ENCODE data around the gene LINGO3. TPM values are rescaled to one million over a fixed set of nuclear protein-coding genes. Genes with fewer than 3 reads are reported as not detected.

Gene LINGO3
- total RNA-seq, 1 donor from 2014 or later, result 0.60 TPM

GRCh38 chr19:2274931-2275535, 32.9 kb downstream of the LINGO3 start:
- TF ChIP-seq CTCF (IDR thresholded peaks at IDR 0.05; ENCODE audit: unreplicated experiment), result peak; percentile 35
- peak in 1 of 2 experiments; percentile 57 for DNase-seq (ENCODE audit: low spot score in 2 of 2, unreplicated experiment in 2 of 2)
- no peaks in the 10 kb centered on the region for H3K9me3 Mint-ChIP-seq
- peaks cover 13% of the 10 kb centered on the region for H3K36me3 Mint-ChIP-seq
- no peak overlapping the region for H3K4me3 Mint-ChIP-seq
- peaks cover 22% of the 10 kb centered on the region for H3K4me1 Mint-ChIP-seq
- peak overlapping the region; percentile 59 for H3K27ac Mint-ChIP-seq
- H3K27me3 Mint-ChIP-seq (ENCODE audit: low read depth), result no peaks in the 10 kb centered on the region

- no peaks in the 10 kb centered on the region for H3K27me3 Mint-ChIP-seq (ENCODE audit: low read depth)
- no peak for DNase-seq (ENCODE audit: low spot score in 2 of 2, unreplicated experiment in 2 of 2)
- peak overlapping the region; percentile 90 for H3K27ac Mint-ChIP-seq
- H3K4me3 Mint-ChIP-seq, result peak overlapping the region; percentile 55
- H3K36me3 Mint-ChIP-seq, result peaks cover 13% of the 10 kb centered on the region
- peaks cover 22% of the 10 kb centered on the region for H3K4me1 Mint-ChIP-seq
- no peak for TF ChIP-seq CTCF (IDR thresholded peaks at IDR 0.05; ENCODE audit: unreplicated experiment)
- no peaks in the 10 kb centered on the region for H3K9me3 Mint-ChIP-seq
Observed at GRCh38 chr19:2274185-2274711, 33.7 kb downstream of the LINGO3 start.

DNA sequence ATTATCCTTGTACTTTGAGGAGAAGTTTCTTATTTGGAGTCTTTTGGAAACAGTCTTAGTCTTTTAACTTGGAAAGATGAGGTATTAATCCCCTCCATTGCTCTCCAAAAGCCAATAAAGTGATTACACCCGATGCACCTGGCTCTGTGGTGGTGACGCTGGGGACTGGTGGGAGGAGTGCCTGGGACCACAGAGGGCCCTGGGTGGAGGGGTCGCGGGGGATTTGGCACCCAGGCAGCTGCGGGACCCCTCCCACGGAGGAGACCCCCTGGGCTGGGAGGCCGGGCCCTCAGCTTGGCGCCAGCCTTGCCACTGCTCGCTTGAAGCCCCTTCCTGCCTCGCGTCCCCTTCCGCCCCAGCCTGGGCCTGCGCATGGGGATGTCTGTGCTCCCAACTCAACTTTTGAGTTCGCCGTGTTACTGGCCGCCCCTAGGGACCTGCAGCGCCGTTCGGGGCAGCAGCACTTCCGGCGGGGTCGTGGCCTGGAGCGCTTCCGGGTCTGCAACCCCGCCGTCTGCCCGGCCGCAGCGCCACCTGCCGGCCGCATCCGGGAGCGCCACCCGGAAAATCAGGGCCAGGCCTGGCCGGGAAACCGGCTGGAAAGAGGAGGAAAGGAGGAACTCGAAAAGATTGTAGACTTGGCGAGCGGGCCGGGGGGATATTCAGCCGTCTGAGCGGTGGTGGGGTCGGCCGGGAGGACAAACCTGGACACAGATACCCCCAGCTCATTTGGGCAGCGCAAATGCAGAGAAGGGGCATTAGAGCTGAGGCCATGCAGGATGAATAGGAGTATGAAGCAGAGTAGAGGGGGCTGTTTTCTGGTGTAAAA, 34.4 kb downstream of the LINGO3 start:
- Mint-ChIP-seq H3K9me3 (no peaks in the 10 kb centered on the region), H3K27me3 (ENCODE audit: low read depth) (no peaks in the 10 kb centered on the region), H3K27ac (peak overlapping the region; percentile 90), H3K4me1 (peaks cover 22% of the 10 kb centered on the region), H3K4me3 (peak overlapping the region; percentile 55), H3K36me3 (peaks cover 13% of the 10 kb centered on the region)
- peak; percentile 64 to 92 for DNase-seq (ENCODE audit: low spot score in 2 of 2, unreplicated experiment in 2 of 2)
- TF ChIP-seq CTCF (IDR thresholded peaks at IDR 0.05; ENCODE audit: unreplicated experiment), result peak; percentile 100

DNA sequence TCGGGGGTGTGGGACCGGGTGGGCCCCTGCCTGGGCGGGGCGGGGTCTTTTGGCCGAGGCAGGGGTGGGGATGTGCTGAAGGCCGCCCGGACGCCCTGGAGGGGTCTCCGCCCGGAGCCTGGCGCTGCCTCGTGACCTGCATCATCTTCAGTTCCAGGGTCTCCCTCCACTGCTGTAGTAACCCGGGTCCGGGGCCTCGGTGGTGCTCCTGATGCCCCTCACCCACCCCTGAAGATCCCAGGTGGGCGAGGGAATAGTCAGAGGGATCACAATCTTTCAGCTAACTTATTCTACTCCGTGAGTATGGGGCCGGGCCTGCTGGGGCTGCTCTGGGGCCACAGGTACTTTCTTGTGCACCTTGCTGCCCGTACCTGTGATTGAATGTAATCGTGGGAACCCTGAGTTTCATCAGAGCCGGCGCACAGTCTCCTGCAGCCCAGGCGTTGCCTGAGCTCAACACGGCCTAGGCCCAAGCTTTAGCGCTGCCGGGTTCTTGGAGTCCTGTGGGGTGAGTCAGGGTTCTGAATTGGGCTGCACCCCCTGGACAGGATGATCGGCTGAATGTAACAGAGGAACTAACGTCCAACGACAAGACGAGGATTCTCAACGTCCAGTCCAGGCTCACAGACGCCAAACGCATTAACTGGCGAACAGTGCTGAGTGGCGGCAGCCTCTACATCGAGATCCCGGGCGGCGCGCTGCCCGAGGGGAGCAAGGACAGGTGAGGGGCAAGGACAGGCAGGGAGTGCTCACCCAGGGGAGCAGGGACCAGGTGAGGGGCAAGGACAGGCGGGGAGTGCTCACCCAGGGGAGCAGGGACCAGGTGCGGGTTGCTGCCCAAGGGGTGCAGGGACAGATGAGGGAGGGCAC, 36.5 kb downstream of the LINGO3 start:
- peak overlapping the region; percentile 93 for H3K27ac Mint-ChIP-seq
- no peaks in the 10 kb centered on the region for H3K9me3 Mint-ChIP-seq
- H3K4me1 Mint-ChIP-seq, result peaks cover 32% of the 10 kb centered on the region
- peaks cover 13% of the 10 kb centered on the region for H3K36me3 Mint-ChIP-seq
- peak overlapping the region; percentile 88 for H3K4me3 Mint-ChIP-seq
- H3K27me3 Mint-ChIP-seq (ENCODE audit: low read depth), result no peaks in the 10 kb centered on the region
- no peak for DNase-seq (ENCODE audit: low spot score in 2 of 2, unreplicated experiment in 2 of 2)
- TF ChIP-seq CTCF (IDR thresholded peaks at IDR 0.05; ENCODE audit: unreplicated experiment), result no peak
